IMR-90 (cell line): ENCODE measurements around the gene TCERG1L. TPM values are rescaled to one million over a fixed set of nuclear protein-coding genes. Genes with fewer than 3 reads are reported as not detected.

Experiments used
- ATAC-seq: fragments of 200-7000 bp; cut with Tn5 transposase; 2 replicates; pipeline ENCODE4 v1.9.1; 2020; ENCODE audit warnings: low read depth, mild to moderate bottlenecking, moderate library complexity
- BruUV-seq: library from RNA; stranded (reverse); fragments of 400-500 nt; replicated peaks from 2 replicates; lab custom pipeline; 2021; lab: Mats Ljungman, UMichigan
- CTCF ChIA-PET: fragments of 300-600 bp; formaldehyde crosslinking; extraction: SDS; loops from one replicate; lab custom pipeline; 2021; ENCODE audit warnings: antibody characterized with exemption; lab: Yijun Ruan, JAX
- POLR2A ChIA-PET: fragments of 300-600 bp; sonication (Branson Sonifier 250); formaldehyde crosslinking; loops from one replicate; lab custom pipeline; 2022; ENCODE audit warnings: antibody characterized with exemption; ENCODE audit not compliant: unreplicated experiment; lab: Charles Lee
- DNase-seq: peaks from one replicate; pipeline ENCODE4 v3.0.0; 2013
- H2AFZ ChIP-seq: replicated peaks from 2 replicates; pipeline ENCODE3; 2013; ENCODE audit warnings: low read length, mild to moderate bottlenecking; ENCODE audit not compliant: poor library complexity
- H2AK5ac ChIP-seq: 2 replicates; pipeline ENCODE4 v1.6.1; 2013; ENCODE audit warnings: low read depth, low read length, inconsistent platforms
- H2AK9ac ChIP-seq: replicated peaks from 2 replicates; pipeline ENCODE3; 2013; ENCODE audit warnings: mild to moderate bottlenecking, low read depth, low read length, moderate library complexity; ENCODE audit not compliant: poor library complexity
- H2BK120ac ChIP-seq: 2 replicates; pipeline ENCODE4 v1.6.1; 2013; ENCODE audit warnings: low read depth, low read length, inconsistent platforms
- H2BK15ac ChIP-seq: 3 replicates; pipeline ENCODE4 v1.6.1; 2013; ENCODE audit warnings: low read depth, low read length, inconsistent platforms
- H2BK20ac ChIP-seq: 2 replicates; pipeline ENCODE4 v1.6.1; 2013; ENCODE audit warnings: low read depth, mild to moderate bottlenecking, inconsistent platforms, low read length, moderate library complexity
- H2BK5ac ChIP-seq: 2 replicates; pipeline ENCODE4 v1.6.1; 2013; ENCODE audit warnings: mild to moderate bottlenecking, low read depth, low read length, inconsistent platforms; ENCODE audit not compliant: poor library complexity, severe bottlenecking
- H3K14ac ChIP-seq: replicated peaks from 2 replicates; pipeline ENCODE4 v1.6.1; 2013; ENCODE audit warnings: low read depth, low read length, inconsistent platforms
- H3K18ac ChIP-seq: 2 replicates; pipeline ENCODE4 v1.6.1; 2013; ENCODE audit warnings: low read depth, low read length, control low read depth
- H3K23ac ChIP-seq: 2 replicates; pipeline ENCODE4 v1.6.1; 2013; ENCODE audit warnings: low read depth, low read length, inconsistent platforms
- H3K27ac ChIP-seq: 2 replicates; pipeline ENCODE4 v1.5.1; 2013; ENCODE audit warnings: mild to moderate bottlenecking, control low read depth, low read length; ENCODE audit not compliant: insufficient read depth
- H3K27me3 ChIP-seq: 2 replicates; pipeline ENCODE4 v1.6.1; 2013; ENCODE audit warnings: low read length; ENCODE audit not compliant: control insufficient read depth, insufficient read depth
- H3K36me3 ChIP-seq: 2 replicates; pipeline ENCODE4 v1.6.1; 2013; ENCODE audit warnings: low read length, mixed read lengths; ENCODE audit not compliant: control insufficient read depth, insufficient read depth
- H3K4ac ChIP-seq: 2 replicates; pipeline ENCODE4 v1.6.1; 2013; ENCODE audit warnings: low read depth, low read length, inconsistent platforms
- H3K4me1 ChIP-seq: 2 replicates; pipeline ENCODE4 v1.6.1; 2013; ENCODE audit warnings: low read length, mixed read lengths; ENCODE audit not compliant: control insufficient read depth, insufficient read depth
- H3K4me2 ChIP-seq: 2 replicates; pipeline ENCODE4 v1.6.1; 2013; ENCODE audit warnings: low read depth, mild to moderate bottlenecking, control low read depth, low read length, moderate library complexity
- H3K4me3 ChIP-seq: 2 replicates; pipeline ENCODE4 v1.5.1; 2013; ENCODE audit warnings: low read depth, mild to moderate bottlenecking, control low read depth, low read length, moderate library complexity; ENCODE audit not compliant: insufficient read depth
- H3K56ac ChIP-seq: 2 replicates; pipeline ENCODE4 v1.6.1; 2013; ENCODE audit warnings: low read length, inconsistent platforms; ENCODE audit not compliant: insufficient read depth; ENCODE audit errors: extremely low read depth
- H3K79me1 ChIP-seq, 2 experiments: 2 replicates each; pipeline ENCODE4 v1.6.1; 2013; ENCODE audit warnings: low read length in 2 of 2, inconsistent platforms in 1 of 2, low read depth in 1 of 2
- H3K9ac ChIP-seq: 2 replicates; pipeline ENCODE4 v1.6.1; 2013; ENCODE audit warnings: low read depth, low read length, control low read depth
- H3K9me1 ChIP-seq: 2 replicates; pipeline ENCODE4 v1.6.1; 2013; ENCODE audit warnings: low read length, inconsistent platforms; ENCODE audit not compliant: insufficient read depth
- H3K9me3 ChIP-seq: 2 replicates; pipeline ENCODE4 v1.6.1; 2013; ENCODE audit warnings: low read length; ENCODE audit not compliant: control insufficient read depth, insufficient read depth
- H4K20me1 ChIP-seq: 2 replicates; pipeline ENCODE4 v1.6.1; 2013; ENCODE audit warnings: low read length, inconsistent platforms; ENCODE audit not compliant: insufficient read depth
- H4K5ac ChIP-seq: 2 replicates; pipeline ENCODE4 v1.6.1; 2013; ENCODE audit warnings: mild to moderate bottlenecking, low read depth, low read length, control low read depth
- H4K8ac ChIP-seq, 2 experiments: 2 replicates each; pipeline ENCODE4 v1.6.1; 2013; ENCODE audit warnings: low read depth in 2 of 2, low read length in 2 of 2, control low read depth in 1 of 2, inconsistent platforms in 1 of 2
- H4K91ac ChIP-seq: 2 replicates; pipeline ENCODE4 v1.6.1; 2013; ENCODE audit warnings: low read depth, low read length, inconsistent platforms; ENCODE audit not compliant: insufficient read depth
- MXI1 ChIP-seq: IDR thresholded peaks from 2 replicates; pipeline ENCODE4 v1.6.1; 2012; ENCODE audit warnings: low read depth, mild to moderate bottlenecking, low read length, moderate library complexity, borderline replicate concordance
- WGBS, 2 experiments: methylation state at CpG; one replicate each; pipeline versions ENCODE4 v1.1.5 to v1.1.7; 2013; ENCODE audit warnings: missing lambda C conversion rate in 2 of 2; ENCODE audit not compliant: insufficient read length in 1 of 2; ENCODE audit errors: extremely low coverage in 2 of 2; 5-methylcytosine and 5-hydroxymethylcytosine counted together
- dilution Hi-C: fragments of 300-500 bp; cut with HindIII; formaldehyde crosslinking; loops from one replicate; pipeline ENCODE4 v1.14.3; 2018; ENCODE audit warnings: low sequenced_read_pairs; ENCODE audit not compliant: unreplicated experiment
- in situ Hi-C: fragments of 300-500 bp; cut with MboI; formaldehyde crosslinking; loops from 3 replicates; pipeline ENCODE4 v1.14.3; 2019; ENCODE audit warnings: low sequenced_read_pairs, inconsistent platforms, mixed read lengths
- intact Hi-C: fragments of 100-400 bp; cut with micrococcal nuclease; formaldehyde crosslinking; loops from 2 replicates; pipeline ENCODE4 v1.10.0; 2022
- polyA plus RNA-seq, 3 experiments: library from polyadenylated mRNA; depleted of rRNA; stranded (reverse); fragments of >200 nt; gene quantifications; 2 replicates each; pipeline ENCODE4 v1.2.3, GENCODE V29; 2012; ENCODE audit warnings: low replicate concordance in 1 of 3
- total RNA-seq: library from RNA; depleted of rRNA; stranded (reverse); fragments of >200 nt; gene quantifications from 2 replicates; pipeline ENCODE4 v1.2.3, GENCODE V29; 2012

TCERG1L gene
- total and polyA plus RNA-seq, 2 of the 4 experiments (the other 2 are of a cell fraction): not detected

GRCh38 chr10:131169146-131169545, 142.4 kb downstream of the TCERG1L start:
- no peak overlapping the region for H2BK5ac ChIP-seq
- no peak overlapping the region for H2AK9ac ChIP-seq
- 60% methylated on average over 1 of the region's 7 CpGs; no CpG with 5 or more reads in 1 of the 2 experiments for WGBS, 2 experiments
- no TSS peak for BruUV-seq
- no peaks in the 10 kb centered on the region for H3K79me1 ChIP-seq
- H4K5ac ChIP-seq: no peak overlapping the region
- H3K9me3 ChIP-seq: peaks cover 40% of the 10 kb centered on the region
- H4K91ac ChIP-seq: no peak overlapping the region
- no peak overlapping the region for H2AK5ac ChIP-seq
- no peaks in the 10 kb centered on the region for H3K36me3 ChIP-seq
- no peak overlapping the region for H2BK15ac ChIP-seq
- no peak for ATAC-seq
- ChIA-PET CTCF (no interaction called here), POLR2A (no interaction called here)
- H2BK120ac ChIP-seq: no peak overlapping the region
- H3K4ac ChIP-seq: no peak overlapping the region
- no peak overlapping the region for H3K56ac ChIP-seq
- no peak overlapping the region for H3K9ac ChIP-seq
- H3K4me3 ChIP-seq: no peak overlapping the region
- intact Hi-C loops: no loop called here
- DNase-seq: no peak
- H3K27ac ChIP-seq: no peak overlapping the region
- no peaks in the 10 kb centered on the region for H3K27me3 ChIP-seq
- no peak overlapping the region for H4K8ac ChIP-seq
- no peak overlapping the region for H3K23ac ChIP-seq
- dilution Hi-C loops: no loop called here
- no peaks in the 10 kb centered on the region for H3K4me1 ChIP-seq
- no peak for TF ChIP-seq MXI1
- H2AFZ ChIP-seq: no peak overlapping the region
- H3K18ac ChIP-seq: no peak overlapping the region
- no peak overlapping the region for H3K14ac ChIP-seq
- H3K9me1 ChIP-seq: no peaks in the 10 kb centered on the region
- H2BK20ac ChIP-seq: no peak overlapping the region
- in situ Hi-C loops: no loop called here
- H4K20me1 ChIP-seq: no peaks in the 10 kb centered on the region
- H3K4me2 ChIP-seq: no peak overlapping the region
